Smooth muscle cell (in vitro differentiated cells): ENCODE measurements around the gene IGDCC3. TPM values are rescaled to one million over a fixed set of nuclear protein-coding genes. Genes with fewer than 3 reads are reported as not detected.
A peak's percentile ranks its signal among the peaks of the same experiment; 100 is the strongest.

Source experiments
- DNase-seq: peaks from one replicate; lab custom pipeline; 2025; ENCODE audit not compliant: unreplicated experiment; lab: John Stamatoyannopoulos, UW
- H2AFZ ChIP-seq: fragments of 200-600 bp; sonication (generic); 2 replicates; pipeline ENCODE4 v1.6.0; 2016; ENCODE audit warnings: antibody characterized with exemption, low read depth, mild to moderate bottlenecking
- H3F3A ChIP-seq: fragments of 200-600 bp; sonication (generic); 2 replicates; pipeline ENCODE4 v1.6.0; 2017; ENCODE audit warnings: antibody characterized with exemption, low read depth
- H3K27ac ChIP-seq: fragments of 200-600 bp; sonication (generic); 2 replicates; pipeline ENCODE4 v1.5.1; 2016; ENCODE audit warnings: low read depth, mild to moderate bottlenecking
- H3K27me3 ChIP-seq: fragments of 200-600 bp; sonication (generic); 2 replicates; pipeline ENCODE4 v1.6.1; 2016; ENCODE audit warnings: low read depth, mild to moderate bottlenecking
- H3K36me3 ChIP-seq: fragments of 200-600 bp; sonication (generic); 2 replicates; pipeline ENCODE4 v1.5.1; 2016; ENCODE audit warnings: low read depth
- H3K4me1 ChIP-seq: fragments of 200-600 bp; sonication (generic); 2 replicates; pipeline ENCODE4 v1.5.1; 2016; ENCODE audit warnings: low read depth
- H3K4me2 ChIP-seq: fragments of 200-600 bp; sonication (generic); 2 replicates; pipeline ENCODE4 v1.6.0; 2016; ENCODE audit warnings: mild to moderate bottlenecking
- H3K4me3 ChIP-seq: fragments of 200-600 bp; sonication (generic); 2 replicates; pipeline ENCODE4 v1.5.1; 2016; ENCODE audit warnings: mild to moderate bottlenecking
- H3K79me2 ChIP-seq: fragments of 200-600 bp; sonication (generic); 2 replicates; pipeline ENCODE4 v1.6.0; 2016; ENCODE audit warnings: low read depth, mild to moderate bottlenecking
- H3K9ac ChIP-seq: fragments of 200-600 bp; sonication (generic); 2 replicates; pipeline ENCODE4 v1.6.0; 2016; ENCODE audit warnings: low read depth
- H3K9me3 ChIP-seq: fragments of 200-600 bp; sonication (generic); replicated peaks from 2 replicates; pipeline ENCODE4 v1.5.1; 2016; ENCODE audit warnings: low read depth
- H4K20me1 ChIP-seq: fragments of 200-600 bp; sonication (generic); 2 replicates; pipeline ENCODE4 v1.6.0; 2016; ENCODE audit warnings: low read depth
- CTCF ChIP-seq: fragments of 200-600 bp; sonication (generic); IDR thresholded peaks from 2 replicates; pipeline ENCODE4 v1.5.1; 2017; ENCODE audit warnings: borderline replicate concordance, mild to moderate bottlenecking, antibody characterized with exemption; ENCODE audit not compliant: insufficient read depth, poor library complexity, severe bottlenecking
- WGBS: methylation state at CpG from one replicate; pipeline ENCODE4 v1.1.7; 2016; ENCODE audit warnings: low lambda C conversion rate; 5-methylcytosine and 5-hydroxymethylcytosine counted together
- polyA plus RNA-seq: library from polyadenylated mRNA; unstranded; fragments of >200 nt; fragmentation: Nextera tagmentation; extraction: Ambion mirVana; gene quantifications from 2 replicates; pipeline ENCODE4 v1.2.1, GENCODE V29; 2016
- total RNA-seq: library from RNA; depleted of rRNA; stranded (reverse); fragments of >200 nt; gene quantifications from 2 replicates; pipeline ENCODE4 v1.2.3, GENCODE V29; 2014

IGDCC3 gene
- total and polyA plus RNA-seq, 2 experiments from 2014 or later, result 3.2 to 5.9 TPM

GRCh38 chr15:65381445-65382145, 3.8 kb upstream of the IGDCC3 start:
- 88% methylated on average over 1 of the region's 1 CpG for WGBS
- Histone ChIP-seq H3K9me3 (no peaks in the 10 kb centered on the region), H3K9ac (no peak overlapping the region), H3K27ac (no peak overlapping the region), H3K4me3 (no peak overlapping the region), H4K20me1 (peaks cover 7% of the 10 kb centered on the region), H3K79me2 (no peaks in the 10 kb centered on the region), H3F3A (peaks cover 15% of the 10 kb centered on the region), H2AFZ (no peak overlapping the region), H3K36me3 (no peaks in the 10 kb centered on the region), H3K4me2 (no peak overlapping the region), H3K27me3 (no peaks in the 10 kb centered on the region), H3K4me1 (peaks cover 18% of the 10 kb centered on the region)
- DNase-seq, result no peak
- no peak for TF ChIP-seq CTCF

DNA sequence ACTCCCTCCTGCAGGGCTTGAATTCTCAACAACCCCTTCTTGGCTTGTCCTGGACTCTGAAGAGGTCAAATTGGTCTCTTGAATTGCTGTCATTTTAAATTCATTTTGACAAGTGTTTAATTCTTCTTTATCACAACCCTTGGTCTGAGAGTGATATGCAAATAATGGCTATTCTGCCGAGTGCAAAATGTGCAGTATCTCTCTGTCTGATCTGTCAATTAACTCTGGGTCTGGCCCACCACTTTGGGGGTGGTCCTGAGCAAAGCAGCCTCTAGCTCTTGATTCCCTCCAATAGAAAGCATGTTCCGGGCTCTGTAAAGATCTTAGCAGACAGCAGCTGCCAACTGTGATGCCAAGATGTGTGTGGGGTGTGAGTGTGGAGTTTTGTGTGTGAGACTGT, 2.2 kb upstream of the IGDCC3 start:
- Histone ChIP-seq H3K27me3 (no peaks in the 10 kb centered on the region), H3K9ac (no peak overlapping the region), H3K4me1 (peaks cover 22% of the 10 kb centered on the region), H3K9me3 (no peaks in the 10 kb centered on the region), H3K4me3 (no peak overlapping the region), H2AFZ (no peak overlapping the region), H3K79me2 (no peaks in the 10 kb centered on the region), H3K27ac (no peak overlapping the region), H3F3A (peaks cover 15% of the 10 kb centered on the region), H3K36me3 (no peaks in the 10 kb centered on the region), H3K4me2 (no peak overlapping the region), H4K20me1 (peaks cover 2% of the 10 kb centered on the region)
- no peak for TF ChIP-seq CTCF
- DNase-seq, result no peak
- 66% methylated on average over 2 of the region's 2 CpGs for WGBS

DNA sequence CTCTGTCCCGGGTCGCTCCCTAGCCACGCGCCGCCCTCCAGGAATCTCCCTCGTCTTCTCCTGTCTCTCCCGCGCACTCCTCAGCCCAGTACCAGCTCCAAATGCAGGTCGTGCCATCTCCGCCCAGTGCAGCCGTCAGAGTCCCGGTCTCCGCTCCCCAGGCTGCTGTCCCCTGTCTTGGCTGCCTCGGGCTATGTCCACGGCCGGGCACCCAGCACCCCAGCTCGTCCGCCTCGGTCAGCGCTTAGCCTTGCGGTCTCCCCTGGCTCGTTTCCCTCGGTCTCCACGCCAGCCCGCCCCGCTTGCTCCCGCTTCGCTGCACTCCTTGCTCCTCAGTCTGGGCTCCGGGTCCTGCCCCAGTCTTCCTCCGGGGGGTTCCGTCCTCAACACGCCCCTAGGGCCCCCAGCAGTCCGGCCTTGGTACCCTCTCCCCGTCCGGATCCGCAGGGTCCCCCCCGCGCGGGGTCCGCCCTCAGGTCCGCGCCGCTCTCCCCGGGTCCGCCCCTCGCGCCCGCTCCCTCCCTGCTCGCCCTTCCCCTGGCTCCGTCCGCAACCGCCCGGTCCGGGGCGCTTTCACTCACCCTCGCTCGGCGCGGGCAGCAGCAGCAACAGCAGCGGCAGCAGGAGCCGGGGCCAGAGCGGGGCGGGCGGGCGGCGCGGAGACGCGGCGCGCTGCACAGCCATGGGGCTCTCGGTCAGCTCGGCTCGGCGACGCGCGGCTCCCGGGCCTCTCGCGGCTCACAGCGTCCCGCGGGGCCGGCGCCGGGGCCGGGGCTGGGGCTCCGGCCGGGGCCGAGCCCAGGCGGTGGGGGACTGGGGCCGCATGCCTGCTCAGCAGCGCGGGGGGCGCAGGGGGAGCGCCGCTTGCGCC, 462 bp downstream of the IGDCC3 start:
- H3K79me2 ChIP-seq, result no peaks in the 10 kb centered on the region
- H3K36me3 ChIP-seq, result no peaks in the 10 kb centered on the region
- no peak for DNase-seq
- no peaks in the 10 kb centered on the region for H3K27me3 ChIP-seq
- H2AFZ ChIP-seq, result peak overlapping the region; percentile 92
- H3K4me1 ChIP-seq, result peaks cover 31% of the 10 kb centered on the region
- H4K20me1 ChIP-seq, result no peaks in the 10 kb centered on the region
- H3K9me3 ChIP-seq, result no peaks in the 10 kb centered on the region
- no peak for TF ChIP-seq CTCF
- WGBS, result 2% methylated on average over 55 of the region's 99 CpGs
- no peak overlapping the region for H3K9ac ChIP-seq
- H3K27ac ChIP-seq, result no peak overlapping the region
- H3K4me2 ChIP-seq, result peak overlapping the region; percentile 100
- H3K4me3 ChIP-seq, result peak overlapping the region; percentile 85
- H3F3A ChIP-seq, result peaks cover 15% of the 10 kb centered on the region
